ENCODE measurements around the gene TSNAX. TPM values are rescaled to one million over a fixed set of nuclear protein-coding genes. Genes with fewer than 3 reads are reported as not detected.

TSNAX gene
- polyA plus RNA-seq, 1 of the 3 experiments (the other 2 are of a cell fraction): 15.7 TPM

GRCh38 chr1:231594749-231595148 is 66.3 kb downstream of the TSNAX start:
- Histone ChIP-seq H3K9me2 (no peaks in the 10 kb centered on the region), H3K36me3 (replicated peaks in 1 of 2; ENCODE audit: control insufficient read depth in 1 of 2, insufficient read depth in 2 of 2, low read length in 1 of 2) (no peaks in the 10 kb centered on the region), H3K4me2 (no peak overlapping the region), H3K9ac (no peak overlapping the region), H3K79me2 (ENCODE audit: insufficient read depth) (no peaks in the 10 kb centered on the region), H2AFZ (ENCODE audit: low read depth) (no peak overlapping the region), H3K27ac (ENCODE audit: low read depth in 2 of 2, low read length in 1 of 2) (no peak overlapping the region), H3K4me3 (ENCODE audit: low read depth in 2 of 2, low read length in 1 of 2) (no peak overlapping the region), H3K4me1 (ENCODE audit: control insufficient read depth in 1 of 2, insufficient read depth in 2 of 2, low read depth in 1 of 2, low read length in 1 of 2) (peaks cover 0 to 3% of the 10 kb centered on the region in 2 experiments; a peak in 2 of 4 replicates), H3K9me3 (no peaks in the 10 kb centered on the region), H3F3A (replicated peaks; ENCODE audit: insufficient read depth) (peaks cover 3% of the 10 kb centered on the region), H4K20me1 (ENCODE audit: insufficient read depth) (no peaks in the 10 kb centered on the region), H3K27me3 (ENCODE audit: insufficient read depth) (no peaks in the 10 kb centered on the region)
- no peak for TF ChIP-seq TCF12 (IDR thresholded peaks at IDR 0.05)
- TF ChIP-seq SMC3 (IDR thresholded peaks at IDR 0.05; ENCODE audit: low read depth, low read length): no peak
- TF ChIP-seq FOXM1 (IDR thresholded peaks at IDR 0.05; ENCODE audit: low read depth): no peak
- no peak for TF ChIP-seq NFIC (IDR thresholded peaks at IDR 0.05; ENCODE audit: borderline replicate concordance)
- TF ChIP-seq SIN3A (IDR thresholded peaks at IDR 0.05; ENCODE audit: borderline replicate concordance, low read depth, low read length): no peak
- no peak for TF ChIP-seq EP300 (IDR thresholded peaks at IDR 0.05; ENCODE audit: borderline replicate concordance in 1 of 2, low read depth in 1 of 2, low read length in 1 of 2)
- no peak for TF ChIP-seq MXI1 (IDR thresholded peaks at IDR 0.05; ENCODE audit: low read depth, low read length)
- no peak for TF ChIP-seq USF1 (IDR thresholded peaks at IDR 0.05; ENCODE audit: borderline replicate concordance, low read depth)
- TF ChIP-seq ZBTB33 (IDR thresholded peaks at IDR 0.05; ENCODE audit: borderline replicate concordance, low read depth): no peak
- TF ChIP-seq ELF1 (IDR thresholded peaks at IDR 0.05): no peak
- TF ChIP-seq EZH2phosphoT487 (IDR thresholded peaks at IDR 0.05; ENCODE audit: borderline replicate concordance, low read depth): no peak
- no peak for TF ChIP-seq CTCF (IDR thresholded peaks at IDR 0.05)
- no peak for TF ChIP-seq JUND (IDR thresholded peaks at IDR 0.05)
- TF ChIP-seq FOSL2 (IDR thresholded peaks at IDR 0.05; ENCODE audit: borderline replicate concordance, low read depth): no peak
- no peak for TF ChIP-seq POLR2AphosphoS5 (IDR thresholded peaks at IDR 0.05; ENCODE audit: low read depth, low read length)
- no peak for TF ChIP-seq USF2 (IDR thresholded peaks at IDR 0.05; ENCODE audit: borderline replicate concordance, low read depth, low read length)
- no peak for TF ChIP-seq TEAD4 (IDR thresholded peaks at IDR 0.05; ENCODE audit: borderline replicate concordance, insufficient read depth)
- TF ChIP-seq GABPA (IDR thresholded peaks at IDR 0.05; ENCODE audit: low read depth): no peak
- POLR2A ChIA-PET: no interaction called here
- WGBS (ENCODE audit: low lambda C conversion rate): 88% methylated on average over 4 of the region's 4 CpGs
- DNase-seq: no peak
- CTCF ChIA-PET: interaction anchor here (1.4 to 1.5 kb wide), 2 partner anchors 236 to 237 kb away, joined by 4 to 5 read pairs; no protein-coding TSS in a partner anchor
